Adrenal gland (tissue), 5 donors: Measurements from ENCODE around the gene DAB2.

ENCODE experiments used
- POLR2A ChIP-seq, 2 donors: fragments of 450-650 bp; IDR thresholded peaks; one replicate each; pipeline ENCODE4 v1.6.1; 2017; ENCODE audit warnings: antibody characterized with exemption in 2 of 2, mild to moderate bottlenecking in 2 of 2, moderate library complexity in 1 of 2
- TF ChIP-seq, protein P1 (sequence below), 6 experiments: fragments of 450-650 bp in 4 of 6; fragments of 200-600 bp in 2 of 6; sonication (generic) in 1 of 6; IDR thresholded peaks; 1 replicate in 5 of 6; 2 replicates in 1 of 6; pipeline versions ENCODE4 v1.5.1 to v1.8.0; 2016 to 2021; ENCODE audit warnings: antibody characterized with exemption in 6 of 6, mild to moderate bottlenecking in 2 of 6, moderate library complexity in 1 of 6
- donor health status: DM: no; HTN: no; CAD: no.

DNA sequence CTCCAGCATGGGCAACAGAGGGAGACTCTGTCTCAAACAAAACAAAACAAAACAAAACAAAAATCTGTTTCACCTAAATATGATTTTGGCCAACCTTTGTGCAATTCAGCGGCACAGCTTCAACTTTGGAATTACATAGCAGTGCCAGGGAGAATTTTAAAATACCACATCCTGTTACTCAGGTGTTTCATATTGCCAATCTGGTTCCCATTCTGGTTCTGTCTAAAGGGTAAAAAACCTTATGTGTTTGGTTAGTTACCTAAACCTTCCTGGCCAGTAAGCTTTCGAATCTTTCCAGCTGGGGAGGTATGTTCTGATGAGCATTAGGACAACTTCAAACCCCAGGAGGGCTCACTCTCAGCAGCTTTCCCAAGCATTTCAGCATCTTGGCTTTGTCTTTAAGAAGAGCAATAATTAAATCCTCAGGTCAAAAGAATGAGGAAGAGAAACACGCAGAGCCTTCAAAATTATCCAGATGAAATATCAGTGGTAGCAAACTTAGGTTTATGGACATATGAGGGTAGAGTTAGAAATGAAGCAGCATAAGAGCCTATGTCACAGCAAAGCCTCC lies 2.7 kb downstream of the DAB2 start:
- TF ChIP-seq POLR2A (IDR thresholded peaks at IDR 0.05) = no peak
- TF ChIP-seq, protein P1, sequence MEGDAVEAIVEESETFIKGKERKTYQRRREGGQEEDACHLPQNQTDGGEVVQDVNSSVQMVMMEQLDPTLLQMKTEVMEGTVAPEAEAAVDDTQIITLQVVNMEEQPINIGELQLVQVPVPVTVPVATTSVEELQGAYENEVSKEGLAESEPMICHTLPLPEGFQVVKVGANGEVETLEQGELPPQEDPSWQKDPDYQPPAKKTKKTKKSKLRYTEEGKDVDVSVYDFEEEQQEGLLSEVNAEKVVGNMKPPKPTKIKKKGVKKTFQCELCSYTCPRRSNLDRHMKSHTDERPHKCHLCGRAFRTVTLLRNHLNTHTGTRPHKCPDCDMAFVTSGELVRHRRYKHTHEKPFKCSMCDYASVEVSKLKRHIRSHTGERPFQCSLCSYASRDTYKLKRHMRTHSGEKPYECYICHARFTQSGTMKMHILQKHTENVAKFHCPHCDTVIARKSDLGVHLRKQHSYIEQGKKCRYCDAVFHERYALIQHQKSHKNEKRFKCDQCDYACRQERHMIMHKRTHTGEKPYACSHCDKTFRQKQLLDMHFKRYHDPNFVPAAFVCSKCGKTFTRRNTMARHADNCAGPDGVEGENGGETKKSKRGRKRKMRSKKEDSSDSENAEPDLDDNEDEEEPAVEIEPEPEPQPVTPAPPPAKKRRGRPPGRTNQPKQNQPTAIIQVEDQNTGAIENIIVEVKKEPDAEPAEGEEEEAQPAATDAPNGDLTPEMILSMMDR (IDR thresholded peaks at IDR 0.05) = no peak
